Mammary epithelial cell (primary cell): ENCODE data around the gene PDCL3.

Experiments used
- CTCF ChIP-seq, 2 donors: IDR thresholded peaks in 1 of 2; conservative IDR thresholded peaks in 1 of 2; 2 replicates each; pipeline ENCODE4 v1.5.1; 2011 to 2012; ENCODE audit warnings: inconsistent platforms in 2 of 2, low read length in 2 of 2, mild to moderate bottlenecking in 2 of 2, control low read depth in 1 of 2, low read depth in 1 of 2; ENCODE audit not compliant: insufficient read depth in 1 of 2; ENCODE audit errors: extremely low read depth in 1 of 2
- EZH2 ChIP-seq: IDR thresholded peaks from 2 replicates; pipeline ENCODE4 v1.6.1; 2012; ENCODE audit warnings: low read length, inconsistent platforms, borderline replicate concordance

GRCh38 chr2:100571668-100572067, 8.9 kb downstream of the PDCL3 start:
- TF ChIP-seq CTCF (conservative IDR thresholded peaks at IDR 0.05 in 1 of 2, IDR thresholded peaks at IDR 0.05 in 1 of 2; ENCODE audit: extremely low read depth in 1 of 2, insufficient read depth in 1 of 2, low read depth in 1 of 2, low read length in 2 of 2) (no peak), EZH2 (no peak)
